B cell (primary cell): ENCODE results near the gene C6orf15. TPM values are rescaled to one million over a fixed set of nuclear protein-coding genes. Genes with fewer than 3 reads are reported as not detected.

Experiments
- ATAC-seq: fragments of 200-7000 bp; cut with Tn5 transposase; one replicate; pipeline ENCODE4 v1.10.0; 2021; ENCODE audit warnings: low read depth, mild to moderate bottlenecking, moderate number of reproducible peaks, moderate library complexity
- CTCF ChIA-PET: fragments of 350-600 bp; sonication (Branson Sonifier 250); formaldehyde crosslinking; loops from one replicate; lab custom pipeline; 2021; ENCODE audit warnings: antibody characterized with exemption, inconsistent platforms; lab: Charles Lee
- POLR2A ChIA-PET: fragments of 350-600 bp; sonication (Branson Sonifier 250); formaldehyde crosslinking; loops from one replicate; lab custom pipeline; 2021; ENCODE audit warnings: antibody characterized with exemption; lab: Charles Lee
- DNase-seq: peaks from one replicate; pipeline ENCODE4 v3.0.0; 2013
- H2AFZ ChIP-seq: 2 replicates; pipeline ENCODE4 v1.6.1; 2012; ENCODE audit warnings: mild to moderate bottlenecking, low read depth, low read length; ENCODE audit not compliant: insufficient read depth, poor library complexity, severe bottlenecking
- H3K27ac ChIP-seq, 2 donors: 1 replicate in 1 of 2; 2 replicates in 1 of 2; pipeline ENCODE4 v1.5.1; 2012 to 2013; ENCODE audit warnings: low read length in 2 of 2, mild to moderate bottlenecking in 2 of 2, moderate library complexity in 1 of 2
- H3K27me3 ChIP-seq, 4 experiments: fragments of 200-600 bp in 1 of 4; sonication (generic) in 1 of 4; replicated peaks in 1 of 4; 1 replicate in 2 of 4; 2 replicates in 2 of 4; pipeline versions ENCODE4 v1.6.1 to v1.7.0; 2013 to 2016; ENCODE audit warnings: low read length in 3 of 4, mild to moderate bottlenecking in 2 of 4, mixed read lengths in 1 of 4, moderate library complexity in 1 of 4; ENCODE audit not compliant: insufficient read depth in 4 of 4, control insufficient read depth in 3 of 4; ENCODE audit errors: control extremely low read depth in 1 of 4
- H3K36me3 ChIP-seq, 2 experiments: replicated peaks in 1 of 2; 1 replicate in 1 of 2; 2 replicates in 1 of 2; pipeline versions ENCODE4 v1.6.1 to v1.7.1; 2013; ENCODE audit warnings: low read length in 1 of 2; ENCODE audit not compliant: insufficient read depth in 2 of 2, control insufficient read depth in 1 of 2; ENCODE audit errors: control extremely low read depth in 1 of 2, extremely low read depth in 1 of 2
- H3K4me1 ChIP-seq, 2 donors: fragments of 200-600 bp in 1 of 2; sonication (generic) in 1 of 2; 1 replicate in 1 of 2; 2 replicates in 1 of 2; pipeline versions ENCODE4 v1.5.1 to v1.6.1; 2013 to 2017; ENCODE audit warnings: low read length in 2 of 2; ENCODE audit not compliant: control insufficient read depth in 2 of 2, insufficient read depth in 2 of 2
- H3K4me2 ChIP-seq: replicated peaks from 2 replicates; pipeline ENCODE3; 2012; ENCODE audit warnings: mild to moderate bottlenecking, low read depth, low read length; ENCODE audit not compliant: poor library complexity, severe bottlenecking
- H3K4me3 ChIP-seq, 5 experiments: fragments of 200-600 bp in 1 of 5; sonication (generic) in 1 of 5; 1 replicate in 3 of 5; 2 replicates in 2 of 5; pipeline versions ENCODE4 v1.5.1 to v1.7.0; 2011 to 2016; ENCODE audit warnings: low read length in 4 of 5, mild to moderate bottlenecking in 4 of 5, low read depth in 2 of 5, control low read depth in 1 of 5, moderate library complexity in 1 of 5; ENCODE audit not compliant: insufficient read depth in 1 of 5; ENCODE audit errors: control extremely low read depth in 1 of 5, extremely low read depth in 1 of 5
- H3K79me2 ChIP-seq: fragments of 200-600 bp; sonication (generic); one replicate; pipeline ENCODE4 v1.6.0; 2016; ENCODE audit warnings: low read length; ENCODE audit not compliant: control insufficient read depth, insufficient read depth
- H3K9ac ChIP-seq: fragments of 200-600 bp; sonication (generic); 2 replicates; pipeline ENCODE4 v1.6.1; 2017; ENCODE audit warnings: mild to moderate bottlenecking, low read length, moderate library complexity
- H3K9me3 ChIP-seq, 3 donors: one replicate each; pipeline versions ENCODE4 v1.6.1 to v1.7.1; 2013; ENCODE audit warnings: low read length in 2 of 3; ENCODE audit not compliant: control insufficient read depth in 2 of 3, insufficient read depth in 1 of 3; ENCODE audit errors: control extremely low read depth in 1 of 3
- H4K20me1 ChIP-seq: 2 replicates; pipeline ENCODE4 v1.6.0; 2012; ENCODE audit warnings: mild to moderate bottlenecking, low read length; ENCODE audit not compliant: insufficient read depth, control insufficient read depth, poor library complexity, severe bottlenecking
- H3K27ac Mint-ChIP-seq: one replicate; pipeline ENCODE4 v1.8.0; 2021; ENCODE audit warnings: mixed read lengths
- H3K27me3 Mint-ChIP-seq: one replicate; pipeline ENCODE4 v1.8.0; 2021; ENCODE audit warnings: mixed read lengths
- H3K4me1 Mint-ChIP-seq: one replicate; pipeline ENCODE4 v1.8.0; 2021; ENCODE audit warnings: mixed read lengths
- H3K4me3 Mint-ChIP-seq: one replicate; pipeline ENCODE4 v1.8.0; 2021; ENCODE audit warnings: mixed read lengths
- H3K9me3 Mint-ChIP-seq: one replicate; pipeline ENCODE4 v1.8.0; 2022; ENCODE audit warnings: mixed read lengths; ENCODE audit not compliant: insufficient read depth
- CTCF ChIP-seq: fragments of 200-600 bp; IDR thresholded peaks from one replicate; pipeline ENCODE4 v1.8.0; 2022; ENCODE audit warnings: antibody characterized with exemption, mild to moderate bottlenecking
- EZH2 ChIP-seq: IDR thresholded peaks from 2 replicates; pipeline ENCODE4 v1.6.1; 2012; ENCODE audit warnings: borderline replicate concordance, low read depth, mild to moderate bottlenecking, moderate library complexity, low read length; ENCODE audit not compliant: insufficient read depth, poor library complexity, severe bottlenecking
- WGBS: methylation state at CpG from one replicate; pipeline ENCODE4 v1.1.5; 2013; ENCODE audit warnings: missing lambda C conversion rate; ENCODE audit not compliant: insufficient coverage; 5-methylcytosine and 5-hydroxymethylcytosine counted together
- intact Hi-C: fragments of 100-400 bp; cut with micrococcal nuclease; formaldehyde crosslinking; loops from one replicate; pipeline ENCODE4 v1.10.0; 2022
- polyA plus RNA-seq: library from polyadenylated mRNA; depleted of rRNA; stranded (reverse); fragments of >200 nt; gene quantifications from 2 replicates; pipeline ENCODE4 v1.2.3, GENCODE V29; 2012
- total RNA-seq, 2 donors: library from RNA; stranded (reverse); fragments of 120-200 nt in 1 of 2; gene quantifications; 1 replicate in 1 of 2; 2 replicates in 1 of 2; pipeline versions ENCODE4 v1.2.3 to v1.2.4, GENCODE V29; 2013 to 2022

The C6orf15 gene
- total and polyA plus RNA-seq, 2 donors (not counting 1 experiment from before 2014, with no cell fraction given), result not detected

- Histone ChIP-seq H3K4me3 (no peak overlapping the region), H4K20me1 (no peaks in the 10 kb centered on the region), H3K9me3 (no peaks in the 10 kb centered on the region), H2AFZ (no peak overlapping the region), H3K27me3 (no peaks in the 10 kb centered on the region), H3K9ac (no peak overlapping the region), H3K4me1 (peaks cover 13 to 16% of the 10 kb centered on the region in 2 donors), H3K79me2 (no peaks in the 10 kb centered on the region), H3K4me2 (no peak overlapping the region), H3K36me3 (no peaks in the 10 kb centered on the region), H3K27ac (no peak overlapping the region)
- ChIA-PET POLR2A (no interaction called here), CTCF (interaction anchor here (1.0 to 7.2 kb wide), 7 partner anchors 9 to 360 kb away, joined by 3 to 237 read pairs (median 3); no protein-coding TSS in a partner anchor)
- ATAC-seq, result no peak
- Mint-ChIP-seq H3K27ac (no peak overlapping the region), H3K4me3 (no peak overlapping the region), H3K27me3 (peaks cover 15% of the 10 kb centered on the region), H3K4me1 (peaks cover 16% of the 10 kb centered on the region), H3K9me3 (no peaks in the 10 kb centered on the region)
- no CpG with 5 or more reads among the region's 3 CpGs for WGBS
- no peak for TF ChIP-seq CTCF
- TF ChIP-seq EZH2, result no peak
- intact Hi-C loops, result no loop called here
- no peak for DNase-seq
Observed at GRCh38 chr6:31090275-31090972, 22.0 kb downstream of the C6orf15 start.

- no peak overlapping the region for H3K9ac ChIP-seq
- no peak overlapping the region for H3K27ac Mint-ChIP-seq
- H3K27me3 Mint-ChIP-seq, result peaks cover 21% of the 10 kb centered on the region
Observed at GRCh38 chr6:31087494-31088089, 24.8 kb downstream of the C6orf15 start.

More at GRCh38 chr6:31087494-31088089, 24.8 kb downstream of the C6orf15 start:
- no peaks in the 10 kb centered on the region for H3K27me3 ChIP-seq
- H3K36me3 ChIP-seq, result no peaks in the 10 kb centered on the region
- no peak overlapping the region for H2AFZ ChIP-seq
- H3K4me2 ChIP-seq, result no peak overlapping the region
- H3K4me3 Mint-ChIP-seq, result no peak overlapping the region
- H3K79me2 ChIP-seq, result no peaks in the 10 kb centered on the region
- no peaks in the 10 kb centered on the region for H3K9me3 Mint-ChIP-seq
- ChIA-PET POLR2A (no interaction called here), CTCF (interaction anchor here (0.6 to 7.2 kb wide), 48 partner anchors 8 to 986 kb away, joined by 3 to 237 read pairs (median 3); partner anchors contain the start of genes GTF2H4 and VARS2)
- TF ChIP-seq CTCF (peak; percentile 84), EZH2 (no peak)
- no peaks in the 10 kb centered on the region for H4K20me1 ChIP-seq
- no peaks in the 10 kb centered on the region for H3K4me1 Mint-ChIP-seq
- ATAC-seq (peak; percentile 95), DNase-seq (peak; percentile 89)
- H3K4me1 ChIP-seq, result no peaks in the 10 kb centered on the region
- no peak overlapping the region for H3K4me3 ChIP-seq
- WGBS, result 0% methylated on average over 4 of the region's 14 CpGs
- H3K27ac ChIP-seq, result no peak overlapping the region
- H3K9me3 ChIP-seq, result no peaks in the 10 kb centered on the region
- intact Hi-C loops, result loop anchor here (1.0 to 10.0 kb wide), 5 partner anchors 173 to 603 kb away; partner anchors contain the start of genes HLA-E, IER3 and VARS2
